ENCODE data around the gene RNF8.
A peak's percentile ranks its signal among the peaks of the same experiment; 100 is the strongest.

The RNF8 gene

DNA sequence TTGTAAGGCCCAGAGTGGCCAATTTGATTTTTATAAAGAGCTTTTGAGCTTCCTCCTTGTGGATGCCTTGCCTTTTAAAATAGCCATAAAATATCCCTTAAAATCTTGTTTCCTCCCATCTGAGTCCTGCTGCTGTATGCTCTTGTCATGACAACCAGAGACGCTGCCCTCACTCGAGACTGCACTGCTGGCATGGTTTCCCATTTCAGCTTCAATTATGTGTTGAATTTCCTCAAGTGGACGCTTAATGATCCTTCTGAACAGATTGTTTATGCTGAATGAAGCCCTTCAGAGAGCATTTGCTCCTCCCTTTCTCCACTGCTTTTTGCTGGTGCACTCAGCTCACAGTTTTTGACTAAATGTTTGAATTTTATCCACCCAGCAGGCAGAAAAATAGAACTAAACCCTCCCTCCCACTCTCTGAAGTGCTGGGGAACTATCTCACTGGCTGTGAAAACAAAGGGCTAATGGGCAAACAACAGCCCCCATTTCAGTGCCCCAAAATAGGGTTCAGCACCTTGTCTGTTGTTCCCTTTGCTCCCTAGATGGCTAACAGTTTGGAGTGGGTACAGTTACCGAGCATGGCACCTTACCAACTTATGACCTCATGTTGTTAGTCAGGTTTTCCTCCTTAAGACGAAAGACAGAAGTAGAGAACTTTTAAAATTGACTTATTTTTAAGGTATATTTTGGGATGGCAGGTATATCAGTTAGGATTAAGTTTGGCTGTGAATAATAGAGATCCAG lies 45.5 kb upstream of the RNF8 start:
- TF ChIP-seq RARB (CRISPR knock-in tag; IDR thresholded peaks at IDR 0.05) (no peak), CSDC2 (CRISPR knock-in tag; IDR thresholded peaks at IDR 0.05) (no peak), GLIS3 (CRISPR knock-in tag; IDR thresholded peaks at IDR 0.05) (no peak), PPARA (CRISPR knock-in tag; IDR thresholded peaks at IDR 0.05; ENCODE audit: borderline replicate concordance) (no peak), ZNF8 (CRISPR knock-in tag; IDR thresholded peaks at IDR 0.05) (no peak), TOX (CRISPR knock-in tag; IDR thresholded peaks at IDR 0.05; ENCODE audit: borderline replicate concordance) (no peak), ARNTL (CRISPR knock-in tag; IDR thresholded peaks at IDR 0.05; ENCODE audit: borderline replicate concordance, low read depth) (no peak), ZNF565 (CRISPR knock-in tag; conservative IDR thresholded peaks at IDR 0.05; ENCODE audit: low read depth) (no peak), ZC3H10 (CRISPR knock-in tag; IDR thresholded peaks at IDR 0.05) (no peak), ESRRG (CRISPR knock-in tag; IDR thresholded peaks at IDR 0.05) (no peak), BACH2 (CRISPR knock-in tag; IDR thresholded peaks at IDR 0.05; ENCODE audit: borderline replicate concordance) (no peak)
- TF ChIP-seq, protein P1, sequence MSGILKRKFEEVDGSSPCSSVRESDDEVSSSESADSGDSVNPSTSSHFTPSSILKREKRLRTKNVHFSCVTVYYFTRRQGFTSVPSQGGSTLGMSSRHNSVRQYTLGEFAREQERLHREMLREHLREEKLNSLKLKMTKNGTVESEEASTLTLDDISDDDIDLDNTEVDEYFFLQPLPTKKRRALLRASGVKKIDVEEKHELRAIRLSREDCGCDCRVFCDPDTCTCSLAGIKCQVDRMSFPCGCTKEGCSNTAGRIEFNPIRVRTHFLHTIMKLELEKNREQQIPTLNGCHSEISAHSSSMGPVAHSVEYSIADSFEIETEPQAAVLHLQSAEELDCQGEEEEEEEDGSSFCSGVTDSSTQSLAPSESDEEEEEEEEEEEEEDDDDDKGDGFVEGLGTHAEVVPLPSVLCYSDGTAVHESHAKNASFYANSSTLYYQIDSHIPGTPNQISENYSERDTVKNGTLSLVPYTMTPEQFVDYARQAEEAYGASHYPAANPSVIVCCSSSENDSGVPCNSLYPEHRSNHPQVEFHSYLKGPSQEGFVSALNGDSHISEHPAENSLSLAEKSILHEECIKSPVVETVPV (CRISPR knock-in tag; IDR thresholded peaks at IDR 0.05) = no peak
- TF ChIP-seq, protein P2, sequence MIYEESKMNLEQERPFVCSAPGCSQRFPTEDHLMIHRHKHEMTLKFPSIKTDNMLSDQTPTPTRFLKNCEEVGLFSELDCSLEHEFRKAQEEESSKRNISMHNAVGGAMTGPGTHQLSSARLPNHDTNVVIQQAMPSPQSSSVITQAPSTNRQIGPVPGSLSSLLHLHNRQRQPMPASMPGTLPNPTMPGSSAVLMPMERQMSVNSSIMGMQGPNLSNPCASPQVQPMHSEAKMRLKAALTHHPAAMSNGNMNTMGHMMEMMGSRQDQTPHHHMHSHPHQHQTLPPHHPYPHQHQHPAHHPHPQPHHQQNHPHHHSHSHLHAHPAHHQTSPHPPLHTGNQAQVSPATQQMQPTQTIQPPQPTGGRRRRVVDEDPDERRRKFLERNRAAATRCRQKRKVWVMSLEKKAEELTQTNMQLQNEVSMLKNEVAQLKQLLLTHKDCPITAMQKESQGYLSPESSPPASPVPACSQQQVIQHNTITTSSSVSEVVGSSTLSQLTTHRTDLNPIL (CRISPR knock-in tag; IDR thresholded peaks at IDR 0.05; ENCODE audit: low read depth) = no peak
- TF ChIP-seq, protein P3, sequence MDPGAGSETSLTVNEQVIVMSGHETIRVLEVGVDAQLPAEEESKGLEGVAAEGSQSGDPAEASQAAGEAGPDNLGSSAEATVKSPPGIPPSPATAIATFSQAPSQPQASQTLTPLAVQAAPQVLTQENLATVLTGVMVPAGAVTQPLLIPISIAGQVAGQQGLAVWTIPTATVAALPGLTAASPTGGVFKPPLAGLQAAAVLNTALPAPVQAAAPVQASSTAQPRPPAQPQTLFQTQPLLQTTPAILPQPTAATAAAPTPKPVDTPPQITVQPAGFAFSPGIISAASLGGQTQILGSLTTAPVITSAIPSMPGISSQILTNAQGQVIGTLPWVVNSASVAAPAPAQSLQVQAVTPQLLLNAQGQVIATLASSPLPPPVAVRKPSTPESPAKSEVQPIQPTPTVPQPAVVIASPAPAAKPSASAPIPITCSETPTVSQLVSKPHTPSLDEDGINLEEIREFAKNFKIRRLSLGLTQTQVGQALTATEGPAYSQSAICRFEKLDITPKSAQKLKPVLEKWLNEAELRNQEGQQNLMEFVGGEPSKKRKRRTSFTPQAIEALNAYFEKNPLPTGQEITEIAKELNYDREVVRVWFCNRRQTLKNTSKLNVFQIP (CRISPR knock-in tag; IDR thresholded peaks at IDR 0.05; ENCODE audit: borderline replicate concordance, low read depth) = no peak
- TF ChIP-seq, protein P4, sequence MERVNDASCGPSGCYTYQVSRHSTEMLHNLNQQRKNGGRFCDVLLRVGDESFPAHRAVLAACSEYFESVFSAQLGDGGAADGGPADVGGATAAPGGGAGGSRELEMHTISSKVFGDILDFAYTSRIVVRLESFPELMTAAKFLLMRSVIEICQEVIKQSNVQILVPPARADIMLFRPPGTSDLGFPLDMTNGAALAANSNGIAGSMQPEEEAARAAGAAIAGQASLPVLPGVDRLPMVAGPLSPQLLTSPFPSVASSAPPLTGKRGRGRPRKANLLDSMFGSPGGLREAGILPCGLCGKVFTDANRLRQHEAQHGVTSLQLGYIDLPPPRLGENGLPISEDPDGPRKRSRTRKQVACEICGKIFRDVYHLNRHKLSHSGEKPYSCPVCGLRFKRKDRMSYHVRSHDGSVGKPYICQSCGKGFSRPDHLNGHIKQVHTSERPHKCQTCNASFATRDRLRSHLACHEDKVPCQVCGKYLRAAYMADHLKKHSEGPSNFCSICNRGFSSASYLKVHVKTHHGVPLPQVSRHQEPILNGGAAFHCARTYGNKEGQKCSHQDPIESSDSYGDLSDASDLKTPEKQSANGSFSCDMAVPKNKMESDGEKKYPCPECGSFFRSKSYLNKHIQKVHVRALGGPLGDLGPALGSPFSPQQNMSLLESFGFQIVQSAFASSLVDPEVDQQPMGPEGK (CRISPR knock-in tag; IDR thresholded peaks at IDR 0.05; ENCODE audit: borderline replicate concordance) = no peak
- peak; percentile 76 for ATAC-seq

DNA sequence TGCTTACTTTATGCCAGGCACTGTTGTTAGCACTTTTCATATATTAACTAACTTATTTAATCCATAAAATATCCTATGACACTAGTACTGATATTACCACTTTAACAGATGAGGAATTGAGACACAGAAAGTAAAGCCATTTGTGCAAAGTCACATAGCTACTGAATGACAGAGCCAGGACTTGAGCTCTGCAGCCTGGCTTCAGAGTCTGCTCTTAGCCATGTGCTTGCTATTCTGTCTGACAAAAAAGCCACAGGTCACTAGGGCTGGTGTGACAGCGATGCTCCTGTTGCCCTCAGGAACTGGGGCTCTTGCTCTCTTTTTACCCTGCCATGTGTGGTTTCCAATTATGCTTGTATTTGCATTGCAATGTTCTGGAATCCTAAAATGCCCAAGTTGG lies 44.7 kb upstream of the RNF8 start:
- TF ChIP-seq ARNTL (CRISPR knock-in tag; IDR thresholded peaks at IDR 0.05; ENCODE audit: borderline replicate concordance, low read depth) (no peak), ZNF8 (CRISPR knock-in tag; IDR thresholded peaks at IDR 0.05) (no peak), ZFP30 (CRISPR knock-in tag; IDR thresholded peaks at IDR 0.05) (no peak), OSR1 (CRISPR knock-in tag; IDR thresholded peaks at IDR 0.05) (no peak), ISL1 (CRISPR knock-in tag; IDR thresholded peaks at IDR 0.05) (no peak), ZC3H10 (CRISPR knock-in tag; IDR thresholded peaks at IDR 0.05) (no peak), GLIS3 (CRISPR knock-in tag; IDR thresholded peaks at IDR 0.05) (no peak), ZNF565 (CRISPR knock-in tag; conservative IDR thresholded peaks at IDR 0.05; ENCODE audit: low read depth) (no peak), CSDC2 (CRISPR knock-in tag; IDR thresholded peaks at IDR 0.05) (no peak), SNAI2 (CRISPR knock-in tag; IDR thresholded peaks at IDR 0.05) (no peak), ESRRG (CRISPR knock-in tag; IDR thresholded peaks at IDR 0.05) (no peak)
- TF ChIP-seq, protein P4 (CRISPR knock-in tag; IDR thresholded peaks at IDR 0.05; ENCODE audit: borderline replicate concordance) = no peak
- TF ChIP-seq, protein P2 (CRISPR knock-in tag; IDR thresholded peaks at IDR 0.05; ENCODE audit: low read depth) = no peak
- ATAC-seq = no peak
